HG02852 (cell line): Measurements from ENCODE around the gene SRPK1.
A peak's percentile ranks its signal among the peaks of the same experiment; 100 is the strongest.
"Not testable (repeated sequence)": the region's sequence is repeated elsewhere in the genome, so short reads cannot be mapped to it uniquely, and the experiment has no call there.

Experiments
- ATAC-seq: cut with Tn5 transposase; IDR thresholded peaks from one replicate; pipeline ENCODE4 v1.9.1; 2021; ENCODE audit warnings: mild to moderate bottlenecking, moderate library complexity; ENCODE audit not compliant: unreplicated experiment

Gene SRPK1

GRCh38 chr6:35931873-35932272 is 11.0 kb upstream of the SRPK1 start:
- not testable (repeated sequence) for ATAC-seq

- ATAC-seq: no peak
These were observed 10.2 kb upstream of the SRPK1 start for GRCh38 chr6:35931120-35931561.

- no peak for ATAC-seq
These were observed 8.7 kb upstream of the SRPK1 start for GRCh38 chr6:35929601-35930000.

DNA sequence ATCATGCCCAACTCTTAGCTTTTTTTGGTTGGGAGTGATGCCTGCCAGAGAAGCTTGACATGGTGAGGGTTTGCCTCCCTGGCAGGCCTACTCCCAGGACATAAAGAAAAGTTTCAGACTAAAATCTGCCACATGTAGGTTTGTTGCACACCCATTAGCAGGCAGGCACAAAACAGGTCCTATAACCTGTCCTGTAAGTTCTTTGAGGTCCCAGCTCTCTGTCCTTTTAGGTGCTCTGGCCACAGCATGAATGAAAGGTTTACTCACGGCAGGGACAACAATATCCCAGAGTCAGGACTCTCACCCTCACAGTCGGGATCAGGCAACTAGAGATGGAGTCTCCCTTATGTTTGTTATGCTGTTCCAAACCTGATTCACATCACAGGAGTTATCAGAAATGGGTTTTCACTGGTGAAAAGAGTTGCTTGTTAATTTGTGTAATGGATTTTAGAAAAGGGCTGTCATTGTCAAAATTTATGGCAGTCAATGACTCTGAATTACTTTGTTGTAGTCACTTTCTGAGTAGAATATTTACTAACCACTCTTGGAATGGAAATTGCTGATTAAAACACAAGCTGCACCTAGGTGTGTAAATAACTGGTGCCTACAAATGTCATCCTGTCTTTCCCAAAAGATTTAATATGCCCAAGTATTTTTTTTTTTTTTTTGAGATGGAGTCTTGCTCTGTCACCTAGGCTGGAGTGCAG is 5.8 kb upstream of the SRPK1 start:
- no peak for ATAC-seq

GRCh38 chr6:35925961-35926360 is 5.1 kb upstream of the SRPK1 start:
- no peak for ATAC-seq

GRCh38 chr6:35924146-35924545 is 3.2 kb upstream of the SRPK1 start:
- no peak for ATAC-seq

DNA sequence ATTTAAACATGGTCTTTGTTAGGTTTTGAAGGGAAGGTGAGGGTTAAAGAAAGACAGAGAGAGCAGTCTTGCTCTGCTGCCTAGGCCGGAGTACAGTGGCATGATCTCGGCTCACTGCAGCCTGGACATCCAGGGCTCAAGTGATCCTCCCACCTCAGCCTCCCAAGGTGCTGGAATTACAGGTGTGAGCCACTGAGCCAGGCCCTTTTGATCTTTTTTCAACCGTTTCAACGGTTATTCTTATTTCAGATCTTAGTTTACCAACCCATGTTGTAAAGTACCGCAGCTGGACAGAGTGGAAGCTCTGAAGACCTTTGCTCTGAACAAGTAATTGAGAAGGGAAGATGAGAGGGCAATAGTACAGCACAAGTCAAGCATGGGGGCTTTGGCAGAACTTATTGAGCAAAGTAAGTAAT is 1.2 kb upstream of the SRPK1 start:
- ATAC-seq: no peak

DNA sequence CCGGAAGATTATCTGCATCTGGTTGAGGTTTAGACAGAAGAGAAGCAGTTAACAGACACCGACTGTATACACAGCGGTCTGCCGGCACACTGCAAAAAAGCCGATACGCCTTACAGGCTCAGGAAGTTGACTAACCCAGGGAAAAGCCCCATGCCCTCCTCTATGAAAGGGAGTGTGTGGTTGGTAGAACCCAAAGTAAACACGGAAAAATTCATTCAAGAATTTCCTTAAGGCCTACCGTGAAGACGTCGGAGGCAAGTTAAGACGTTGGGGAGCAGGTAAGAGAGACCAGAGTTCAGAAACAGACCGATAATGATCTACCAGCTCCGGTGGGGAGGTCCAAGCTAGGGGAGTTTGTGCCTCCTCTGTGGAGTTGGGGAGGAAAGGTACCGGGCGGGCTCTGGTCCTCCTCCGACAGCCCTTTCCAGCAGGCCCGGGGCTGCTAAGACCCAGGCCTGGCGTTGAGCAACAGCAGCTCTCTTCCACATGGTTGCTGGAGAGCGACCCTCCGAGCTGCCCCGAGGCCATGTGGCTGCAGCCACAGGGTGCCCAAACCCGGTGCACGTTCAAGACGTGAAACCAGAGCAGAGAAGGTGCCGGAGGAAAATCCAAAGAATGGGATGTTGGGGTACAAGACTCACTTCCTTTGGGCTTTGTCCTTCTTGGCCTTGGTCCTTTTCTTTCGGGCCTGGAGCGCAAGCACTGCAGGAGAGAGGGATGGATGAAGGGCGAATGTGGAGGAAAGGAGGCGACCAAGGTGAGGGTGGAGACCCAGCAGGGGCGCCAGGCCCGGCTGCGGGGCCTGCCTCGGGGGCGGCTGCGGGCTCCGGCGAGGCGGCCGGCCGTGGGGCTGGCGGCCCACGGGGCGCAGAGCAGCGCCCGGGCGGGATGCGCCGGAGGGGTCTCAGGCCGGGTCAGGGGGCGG is 809 bp downstream of the SRPK1 start:
- peak; percentile 37 for ATAC-seq

DNA sequence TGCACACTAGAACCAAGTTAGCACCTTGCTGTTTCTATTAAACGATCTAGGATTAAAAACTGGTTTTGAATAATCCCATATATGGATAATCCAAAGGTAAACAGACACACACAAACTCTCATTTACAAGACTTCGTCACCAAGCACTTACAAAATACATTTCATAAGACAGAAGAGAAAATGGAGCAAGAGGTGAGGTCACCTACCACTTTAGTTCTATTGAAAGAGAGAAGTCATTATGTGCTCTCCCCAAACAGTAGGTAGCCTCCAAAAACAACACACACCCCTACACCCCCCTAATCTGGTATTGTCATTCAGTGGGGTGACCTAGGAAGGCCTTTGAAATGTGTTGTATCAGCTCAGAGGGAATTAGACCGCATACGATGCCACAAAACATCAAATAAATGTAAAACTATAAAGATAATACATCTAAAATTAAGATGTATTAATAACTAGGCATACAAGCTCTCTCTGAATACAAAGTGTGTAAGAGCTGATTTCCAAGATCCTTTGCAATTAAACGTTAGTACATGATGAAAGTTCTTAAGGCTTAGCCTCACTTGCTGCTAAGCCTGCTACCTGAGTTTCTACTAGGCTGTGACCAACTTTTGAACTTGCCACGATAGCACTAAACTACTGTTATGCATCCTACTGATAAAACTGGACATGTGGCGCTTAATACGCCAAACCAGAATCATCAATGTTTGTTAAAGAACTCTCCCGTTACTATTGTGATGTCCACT is 1.6 kb downstream of the SRPK1 start:
- peak; percentile 3 for ATAC-seq

DNA sequence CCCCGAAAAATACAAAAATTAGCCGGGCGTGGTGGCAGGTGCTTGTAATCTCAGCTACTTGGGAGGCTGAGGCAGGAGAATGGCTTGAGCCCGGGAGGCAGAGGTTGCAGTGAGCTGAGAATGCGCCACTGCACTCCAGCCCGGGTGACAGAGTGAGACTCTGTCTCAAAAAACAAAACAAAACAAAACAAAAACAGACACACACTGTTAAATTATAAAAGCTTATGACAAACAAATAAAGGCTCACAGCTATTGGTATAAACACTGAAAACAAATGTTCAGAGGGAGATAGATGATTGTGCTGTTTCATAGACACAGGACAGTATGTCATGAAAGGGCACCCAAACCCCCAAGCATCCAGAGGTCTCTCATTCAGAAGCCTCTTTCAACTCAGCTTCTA is 4.0 kb downstream of the SRPK1 start:
- ATAC-seq: not testable (repeated sequence)

DNA sequence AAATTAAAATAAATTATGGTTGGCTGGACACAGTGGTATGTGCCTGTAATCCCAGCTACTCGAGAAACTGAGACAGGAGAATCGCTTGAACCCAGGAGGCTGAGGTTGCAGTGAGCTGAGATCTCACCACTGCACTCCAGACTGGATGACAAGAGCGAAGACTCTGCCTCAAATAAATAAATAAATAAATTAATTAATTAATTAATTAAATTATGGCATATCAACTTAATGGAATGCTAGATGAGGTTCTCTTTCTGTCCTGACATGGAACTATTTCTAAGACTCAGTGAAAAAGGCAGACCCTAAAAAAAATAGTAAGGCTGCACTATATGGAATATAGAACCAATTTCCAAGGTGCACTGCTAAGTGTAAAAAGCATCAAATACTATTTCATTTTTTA is 4.8 kb downstream of the SRPK1 start:
- ATAC-seq: no peak

DNA sequence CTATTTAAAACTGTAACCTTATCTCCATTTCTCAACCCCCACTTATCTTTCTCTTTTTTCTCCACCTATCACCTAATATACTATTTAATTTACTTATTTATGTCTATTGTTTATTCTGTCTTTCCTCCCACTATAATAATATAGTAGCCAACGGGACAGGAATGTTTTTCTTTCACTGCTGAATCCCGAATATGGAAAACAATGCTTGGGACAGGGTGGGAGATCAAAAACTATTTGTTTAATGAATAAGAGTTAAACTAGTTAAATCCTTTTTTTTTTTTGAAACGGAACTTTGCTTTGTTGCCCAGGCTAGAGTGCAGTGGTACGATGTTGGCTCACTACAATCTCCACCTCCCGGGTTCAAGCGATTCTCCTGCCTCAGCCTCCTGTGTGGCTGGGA is 6.4 kb downstream of the SRPK1 start:
- ATAC-seq: no peak

DNA sequence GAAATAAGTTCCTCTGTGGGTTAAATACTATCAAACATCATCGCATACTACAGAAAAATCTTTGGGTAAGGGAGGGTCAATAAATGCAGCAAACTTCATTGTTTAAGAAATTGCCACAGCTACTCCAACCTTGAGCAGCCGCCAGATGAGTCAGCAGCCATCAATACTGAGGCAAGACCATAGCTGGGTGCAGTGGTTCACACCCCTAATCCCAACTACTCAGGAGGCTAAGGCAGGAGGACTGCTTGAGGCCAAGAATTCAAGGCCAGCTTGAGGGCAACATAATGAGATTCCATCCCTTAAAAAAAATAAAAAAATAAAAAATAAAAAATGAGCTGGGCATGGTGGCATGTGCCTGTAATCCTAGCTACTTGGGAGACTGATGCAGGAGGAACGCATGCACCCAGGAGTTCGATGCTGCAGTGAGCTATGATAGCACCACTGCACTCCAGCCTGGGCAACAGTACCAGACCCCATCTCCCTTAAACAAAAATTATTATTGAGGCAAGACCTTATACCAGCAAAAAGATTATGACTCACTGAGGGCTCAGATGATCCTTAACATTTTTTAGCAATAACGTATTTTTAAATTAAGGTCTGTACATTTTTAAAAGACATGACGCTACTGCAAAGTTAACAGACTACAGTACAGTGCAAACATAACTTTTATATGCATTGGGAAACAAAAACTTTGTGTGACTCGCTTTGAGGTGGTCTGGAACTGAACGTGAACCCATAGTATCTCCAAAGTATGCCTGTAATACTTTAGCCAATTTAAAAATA is 8.8 kb downstream of the SRPK1 start:
- no peak for ATAC-seq

DNA sequence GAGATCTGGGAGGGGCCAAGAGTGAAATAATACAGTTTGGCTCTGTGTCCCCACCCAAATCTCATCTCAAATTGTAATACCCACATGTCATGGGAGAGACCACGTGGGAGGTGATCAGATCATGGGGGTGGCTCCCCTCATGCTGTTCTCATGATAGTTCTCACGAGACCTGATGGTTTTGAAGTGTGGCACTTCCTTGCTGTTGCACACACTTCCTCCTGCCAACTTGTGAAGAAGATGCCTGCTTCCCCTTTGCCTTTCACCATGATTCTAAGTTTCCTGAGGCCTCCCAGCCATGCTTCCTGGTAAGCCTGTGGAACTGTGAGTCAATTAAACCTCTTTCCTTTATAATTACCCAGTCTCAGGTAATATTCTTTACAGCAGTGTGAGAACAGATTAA is 11.3 kb downstream of the SRPK1 start:
- not testable (repeated sequence) for ATAC-seq

DNA sequence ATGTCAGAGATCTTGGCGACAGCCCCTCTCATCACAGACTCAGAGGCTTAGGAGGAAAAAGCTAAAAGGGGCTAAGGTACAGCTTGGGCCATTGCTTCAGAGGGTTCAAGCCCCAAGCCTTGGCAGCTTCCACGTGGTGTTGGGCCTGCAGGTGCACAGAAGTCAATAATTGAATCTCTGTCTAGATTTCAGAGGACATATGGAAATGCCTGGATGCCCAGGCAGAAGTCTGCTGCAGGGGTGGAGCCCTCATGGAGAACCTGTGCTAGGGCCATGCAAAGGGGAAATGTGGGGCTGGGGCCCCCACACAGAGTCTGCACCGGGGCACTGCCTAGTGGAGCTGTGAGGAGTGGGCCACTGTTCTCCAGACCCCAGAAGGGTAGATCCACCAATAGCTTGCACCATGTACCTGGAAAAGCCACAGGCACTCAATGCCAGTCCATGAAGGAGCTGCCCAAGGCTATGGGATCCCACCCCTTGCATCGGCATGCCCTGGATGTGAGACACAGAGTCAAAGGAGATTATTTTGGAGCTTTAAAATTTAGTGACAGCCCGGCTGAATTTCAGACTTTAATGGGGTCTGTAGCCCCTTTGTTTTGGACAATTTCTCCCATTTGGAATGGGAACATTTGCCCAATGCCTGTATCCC is 12.0 kb downstream of the SRPK1 start:
- ATAC-seq: not testable (repeated sequence)

GRCh38 chr6:35907750-35908149 is 13.1 kb downstream of the SRPK1 start:
- ATAC-seq: no peak

DNA sequence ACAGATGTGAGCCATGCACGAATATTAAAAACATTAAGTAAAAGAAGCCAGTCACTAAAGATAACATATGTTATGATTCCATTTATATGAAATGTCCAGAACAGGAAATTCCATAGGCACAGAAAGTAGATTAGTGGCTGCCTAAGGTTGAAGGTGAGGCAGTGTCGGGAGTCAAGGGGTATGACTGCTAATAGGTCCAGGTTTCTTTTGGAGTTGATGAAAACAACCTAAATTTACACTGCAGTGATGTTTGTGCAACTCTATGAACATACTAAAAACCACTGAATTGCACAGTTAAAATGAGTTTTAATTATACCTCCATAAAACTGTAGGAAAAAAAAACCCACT is 14.4 kb downstream of the SRPK1 start:
- ATAC-seq: no peak

- ATAC-seq: no peak
These were observed 14.9 kb downstream of the SRPK1 start for GRCh38 chr6:35905841-35906498.

GRCh38 chr6:35905141-35905785 is 15.6 kb downstream of the SRPK1 start:
- ATAC-seq: no peak
